Kidney (tissue), 14 donors: Measurements from ENCODE around the gene SLC2A9. TPM values are rescaled to one million over a fixed set of nuclear protein-coding genes. Genes with fewer than 3 reads are reported as not detected.

ENCODE experiments used
- DNase-seq, 5 donors: peaks; one replicate each; pipeline ENCODE4 v3.0.0-alpha.2; 2013 to 2020
- FAIRE-seq: peaks from 2 replicates; lab custom pipeline; 2012; peaks lifted over from hg19 to GRCh38; lab: Jason Lieb, UNC
- H3K27ac ChIP-seq, 2 donors: one replicate each; pipeline ENCODE4 v1.7.0; 2013; ENCODE audit warnings: low read depth in 2 of 2, low read length in 2 of 2, inconsistent platforms in 1 of 2
- H3K27me3 ChIP-seq: one replicate; pipeline ENCODE4 v1.7.1; 2013; ENCODE audit warnings: low read length, inconsistent platforms; ENCODE audit not compliant: control insufficient read depth, insufficient read depth
- H3K36me3 ChIP-seq, 3 donors: one replicate each; pipeline versions ENCODE4 v1.7.0 to v1.7.1; 2013; ENCODE audit warnings: low read length in 3 of 3, control low read depth in 1 of 3, inconsistent platforms in 1 of 3; ENCODE audit not compliant: insufficient read depth in 3 of 3, control insufficient read depth in 2 of 3
- H3K4me1 ChIP-seq, 3 donors: one replicate each; pipeline versions ENCODE4 v1.7.0 to v1.7.1; 2013; ENCODE audit warnings: low read length in 3 of 3, inconsistent platforms in 1 of 3, low read depth in 1 of 3; ENCODE audit not compliant: control insufficient read depth in 2 of 3, insufficient read depth in 2 of 3
- H3K4me3 ChIP-seq, 3 donors: one replicate each; pipeline versions ENCODE4 v1.7.0 to v1.8.1; 2013; ENCODE audit warnings: low read length in 3 of 3, control low read depth in 1 of 3, inconsistent platforms in 1 of 3
- H3K9ac ChIP-seq, 3 donors: one replicate each; pipeline versions ENCODE4 v1.7.0 to v1.7.1; 2013; ENCODE audit warnings: low read length in 3 of 3, control low read depth in 1 of 3, inconsistent platforms in 1 of 3
- H3K9me3 ChIP-seq, 3 donors: one replicate each; pipeline versions ENCODE4 v1.7.0 to v1.7.1; 2013; ENCODE audit warnings: low read length in 3 of 3, control low read depth in 1 of 3, inconsistent platforms in 1 of 3; ENCODE audit not compliant: control insufficient read depth in 2 of 3, insufficient read depth in 1 of 3
- CTCF ChIP-seq: IDR thresholded peaks from 3 replicates; pipeline ENCODE4 v1.5.1; 2012; ENCODE audit warnings: mild to moderate bottlenecking, moderate library complexity, borderline replicate concordance; ENCODE audit not compliant: insufficient read depth; ENCODE audit errors: extremely low read depth
- intact Hi-C: fragments of 100-400 bp; cut with DNase I; formaldehyde crosslinking; loops from one replicate; pipeline ENCODE4 v1.11.1; 2022
- polyA plus RNA-seq: library from polyadenylated mRNA; stranded (reverse); fragments of 350-450 nt; fragmentation: Illumina TruSeq; extraction: RNeasy Lipid Tissue Mini Kit (QIAGEN cat#74804); gene quantifications from one replicate; pipeline ENCODE4 v1.2.3, GENCODE V29; 2014; ENCODE audit warnings: low read depth, low replicate concordance; ENCODE audit not compliant: insufficient read depth
- total RNA-seq: library from RNA; stranded (reverse); fragmentation: NEBNext Ultra II Directional; extraction: Animal tissue kit (Norgen Biotek cat#: 25700); gene quantifications from one replicate; pipeline ENCODE4 v1.2.1, GENCODE V29; 2021
- donor health status: control.
- donor health status: control.
- donor health status: control.
- donor health status: control.
- donor health status: control.
- donor health status: DM: yes; HTN: yes; CAD: no.
- donor health status: Normal renal cell carcinoma (clear cell type).

Gene SLC2A9
- total and polyA plus RNA-seq, 2 donors from 2014 or later: 41.5 to 47.6 TPM

GRCh38 chr4:9894644-9895332, 126.5 kb downstream of the SLC2A9 start:
- Histone ChIP-seq H3K9ac (no peak overlapping the region), H3K27ac (no peak overlapping the region), H3K27me3 (no peaks in the 10 kb centered on the region), H3K4me3 (no peak overlapping the region), H3K9me3 (no peaks in the 10 kb centered on the region), H3K36me3 (no peaks in the 10 kb centered on the region), H3K4me1 (no peaks in the 10 kb centered on the region)
- TF ChIP-seq CTCF: no peak
- intact Hi-C loops: no loop called here
- FAIRE-seq (no peak), DNase-seq (peak in 2 of 5 donors; percentile 25 to 32)

- Histone ChIP-seq H3K27ac (no peak overlapping the region), H3K36me3 (no peaks in the 10 kb centered on the region), H3K4me1 (no peaks in the 10 kb centered on the region), H3K9ac (no peak overlapping the region), H3K27me3 (no peaks in the 10 kb centered on the region), H3K9me3 (no peaks in the 10 kb centered on the region), H3K4me3 (no peak overlapping the region)
- no peak for FAIRE-seq
- no peak for TF ChIP-seq CTCF
- intact Hi-C loops: no loop called here
- DNase-seq: no peak
Observed at GRCh38 chr4:9893329-9894108, 127.8 kb downstream of the SLC2A9 start.

GRCh38 chr4:9891740-9892139, 129.6 kb downstream of the SLC2A9 start:
- intact Hi-C loops: no loop called here

More at GRCh38 chr4:9891740-9892139, 129.6 kb downstream of the SLC2A9 start:
- FAIRE-seq: no peak
- H3K4me1 ChIP-seq: no peaks in the 10 kb centered on the region
- no peak for TF ChIP-seq CTCF
- H3K4me3 ChIP-seq: no peak overlapping the region
- no peaks in the 10 kb centered on the region for H3K27me3 ChIP-seq
- H3K9me3 ChIP-seq: no peaks in the 10 kb centered on the region
- H3K27ac ChIP-seq: no peak overlapping the region
- H3K36me3 ChIP-seq: peaks cover 0 to 1% (median 0%) of the 10 kb centered on the region in 3 donors
- DNase-seq: no peak
- no peak overlapping the region for H3K9ac ChIP-seq
